DMS153 treated with DMSO at 0.1 percent for 48 hours (cell line): Measurements from ENCODE around the gene NBPF4.
A peak's percentile ranks its signal among the peaks of the same experiment; 100 is the strongest.
"Not testable (repeated sequence)": the region's sequence is repeated elsewhere in the genome, so short reads cannot be mapped to it uniquely, and the experiment has no call there.

Experiments
- DNase-seq: peaks from one replicate; lab custom pipeline; 2025; ENCODE audit not compliant: unreplicated experiment; lab: John Stamatoyannopoulos, UW

Gene NBPF4

DNA sequence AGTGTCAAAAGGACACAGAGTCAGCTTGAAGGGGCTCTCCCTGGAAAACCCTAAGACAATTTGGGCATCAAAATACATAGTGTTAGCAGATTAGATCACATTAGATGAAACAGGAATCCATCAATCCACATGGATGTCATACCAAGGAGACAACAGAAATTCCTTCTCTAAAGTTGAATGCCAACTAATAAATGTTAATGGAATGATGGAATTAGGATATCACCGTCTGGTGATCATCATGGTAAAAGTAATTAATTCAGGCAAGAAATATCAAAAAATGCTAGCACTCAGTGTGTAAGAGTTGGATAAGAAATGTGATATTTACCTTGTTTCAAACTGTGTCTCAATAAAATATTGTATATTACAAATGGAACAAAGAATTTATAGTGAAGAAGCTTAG, 32.9 kb downstream of the NBPF4 start:
- no peak for DNase-seq

DNA sequence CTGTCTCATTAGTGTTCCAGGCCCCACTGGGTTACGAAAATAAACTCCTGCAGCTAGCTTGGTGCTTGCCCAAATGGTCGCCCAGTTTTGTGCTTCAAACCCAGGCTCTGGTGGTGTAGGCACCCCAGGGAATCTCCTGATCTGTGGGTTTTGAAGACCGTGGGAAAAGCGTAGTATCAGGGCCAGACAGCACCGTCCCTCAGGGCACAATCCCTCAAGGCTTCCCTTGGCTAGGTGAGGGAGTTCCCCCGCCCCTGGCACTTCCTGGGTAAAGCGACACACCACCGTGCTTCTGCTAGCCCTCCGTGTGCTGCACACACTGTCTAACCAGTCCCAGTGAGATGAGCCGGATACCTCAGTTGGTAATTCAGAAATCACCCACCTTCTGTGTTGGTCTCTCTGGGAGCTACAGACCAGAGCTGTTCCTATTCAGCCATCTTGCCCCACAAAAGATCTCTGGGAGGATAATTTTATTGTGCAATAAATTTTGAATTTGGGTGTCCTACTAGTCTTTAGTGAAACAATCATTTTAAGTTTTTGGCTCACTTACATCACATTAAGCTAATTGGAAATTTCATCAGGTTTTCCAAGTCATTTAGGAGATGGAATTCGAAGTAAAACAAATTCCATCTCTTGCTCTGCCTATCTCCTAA, 34.3 kb downstream of the NBPF4 start:
- DNase-seq, result no peak

DNA sequence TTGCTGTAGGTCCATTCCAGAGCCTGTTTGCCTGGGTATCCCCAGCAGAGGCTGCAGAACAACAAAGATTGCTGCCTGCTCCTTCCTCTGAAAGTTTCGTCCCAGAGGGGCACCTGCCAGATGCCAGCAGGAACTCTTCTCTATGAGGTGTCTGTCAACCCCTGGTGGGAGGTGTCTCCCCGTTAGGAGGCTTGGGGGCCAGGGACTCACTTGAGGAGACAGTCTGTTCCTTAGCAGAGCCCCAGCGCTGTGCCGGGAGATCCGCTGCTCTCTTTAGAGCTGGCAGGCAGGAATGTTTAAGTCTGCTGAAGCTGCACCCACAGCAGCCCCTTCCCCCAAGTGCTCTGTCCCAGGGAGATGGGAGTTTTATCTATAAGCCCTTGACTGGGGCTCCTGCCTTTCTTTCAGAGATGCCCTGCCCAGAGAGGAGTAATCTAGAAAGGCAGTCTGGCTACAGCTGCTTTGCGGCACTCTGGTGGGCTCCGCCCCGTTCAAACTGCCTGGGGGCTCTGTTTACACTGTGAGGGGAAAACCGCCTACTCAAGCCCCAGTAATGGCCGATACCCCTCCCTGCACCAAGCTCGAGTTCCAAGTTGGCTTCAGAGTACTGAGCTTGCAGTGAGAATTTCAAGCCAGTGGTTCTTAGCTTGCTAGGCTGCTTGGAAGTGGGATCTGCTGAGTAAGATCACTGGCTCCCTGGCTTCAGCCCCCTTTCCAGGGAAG, 35.0 kb downstream of the NBPF4 start:
- DNase-seq, result no peak

DNA sequence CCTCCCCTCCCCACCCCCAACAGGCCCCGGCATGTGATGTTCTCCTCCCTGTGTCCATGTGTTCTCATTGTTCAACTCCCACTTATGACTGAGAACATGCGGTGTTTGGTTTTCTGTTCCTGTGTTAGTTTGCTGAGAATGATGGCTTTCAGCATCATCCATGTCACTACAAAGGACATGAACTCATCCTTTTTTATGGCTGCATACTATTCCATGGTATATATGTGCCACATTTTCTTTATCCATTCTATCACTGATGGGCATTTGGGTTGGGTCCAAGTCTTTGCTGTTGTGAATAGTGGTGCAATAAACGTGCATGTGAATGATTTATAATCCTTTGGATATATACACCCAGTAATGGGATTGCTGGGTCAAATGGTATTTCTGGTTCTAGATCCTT, 40.3 kb downstream of the NBPF4 start:
- DNase-seq, result not testable (repeated sequence)

DNA sequence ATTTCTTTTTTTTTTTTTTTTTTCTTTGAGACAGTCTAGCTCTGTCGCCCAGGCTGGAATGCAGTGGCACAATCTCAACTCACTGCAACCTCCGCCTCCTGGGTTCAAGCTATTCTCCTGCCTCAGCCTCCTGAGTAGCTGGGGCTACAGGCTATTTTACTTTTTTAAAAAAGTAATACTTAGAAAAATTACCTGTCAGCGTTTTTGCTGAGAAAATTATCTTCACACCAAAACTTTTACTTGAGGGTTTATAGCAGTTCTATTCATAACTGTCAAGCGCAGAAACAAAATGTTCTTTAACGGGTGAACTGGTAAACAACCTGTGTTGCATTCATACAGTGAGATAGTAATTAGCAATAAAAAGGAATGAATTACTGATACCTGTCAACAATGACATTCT, 42.2 kb downstream of the NBPF4 start:
- no peak for DNase-seq

DNA sequence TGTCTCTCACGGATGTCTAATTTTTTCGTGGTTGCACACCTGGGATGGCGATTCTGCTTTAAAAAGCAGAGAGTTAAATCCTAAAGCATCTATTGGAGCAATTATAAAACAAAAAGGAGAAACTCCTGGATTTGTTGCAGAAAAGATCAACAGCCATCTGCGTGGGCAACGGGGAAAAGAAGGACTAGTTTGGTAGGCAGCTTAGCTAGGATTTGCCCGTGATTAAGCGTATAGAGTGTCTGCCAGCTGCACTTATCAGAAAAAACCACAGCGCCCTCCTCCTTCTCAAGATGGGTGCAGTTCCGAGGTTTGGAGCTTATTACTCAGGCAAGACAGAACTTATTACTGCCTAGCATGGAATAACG, 43.2 kb downstream of the NBPF4 start:
- DNase-seq, result peak; percentile 66

DNA sequence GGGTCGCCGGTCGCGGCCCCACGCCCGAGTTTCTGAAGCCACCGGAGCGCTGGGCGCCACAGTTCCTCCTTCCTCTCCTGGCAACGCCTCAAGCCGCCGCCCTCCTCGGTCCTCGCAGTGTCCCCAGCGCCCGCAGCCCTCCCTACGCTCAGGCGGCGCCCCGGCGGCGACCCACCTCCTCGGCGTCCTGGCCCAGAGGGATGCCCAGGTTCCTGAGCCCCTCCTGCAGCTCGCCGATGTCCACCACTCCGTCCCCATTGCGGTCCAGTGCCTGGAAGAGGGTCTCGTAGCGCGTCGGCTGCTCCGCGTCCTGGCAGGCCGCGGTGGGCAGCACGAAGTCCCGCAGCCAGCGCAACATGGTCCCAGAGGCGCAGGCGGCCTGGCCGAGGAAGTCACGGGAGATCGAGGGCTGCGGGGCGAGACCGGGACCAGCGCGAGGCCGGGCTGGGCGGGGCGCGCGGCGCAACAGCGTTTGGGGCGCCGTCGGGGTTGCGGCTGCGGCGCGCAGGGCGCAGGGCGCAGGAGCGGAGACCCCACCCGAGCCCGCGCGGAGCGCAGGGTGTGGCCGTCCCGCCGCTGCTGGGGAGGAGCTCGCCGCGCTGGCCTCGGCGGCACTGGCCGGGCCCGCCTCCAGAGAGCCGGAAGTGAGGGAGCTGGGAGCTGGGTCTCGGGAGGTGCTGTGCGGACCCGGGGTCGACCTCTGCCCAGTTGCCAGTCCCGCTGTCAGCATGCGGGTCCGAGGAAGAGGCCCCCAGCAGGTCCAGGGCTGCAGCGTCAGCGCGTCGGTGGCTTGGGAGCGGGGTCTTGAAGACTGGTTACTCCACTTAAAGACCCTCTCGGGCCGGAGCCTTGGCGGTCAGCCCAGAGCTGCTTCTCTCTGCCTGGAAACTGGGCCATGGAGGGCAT, 43.8 kb downstream of the NBPF4 start, which contains the start of gene SLC25A24:
Gene SLC25A24 (minus strand): TSS at position 563 of the 906 bp plus-strand sequence. CDS start 205 bp downstream, at position 358.
- peak; percentile 58 for DNase-seq

DNA sequence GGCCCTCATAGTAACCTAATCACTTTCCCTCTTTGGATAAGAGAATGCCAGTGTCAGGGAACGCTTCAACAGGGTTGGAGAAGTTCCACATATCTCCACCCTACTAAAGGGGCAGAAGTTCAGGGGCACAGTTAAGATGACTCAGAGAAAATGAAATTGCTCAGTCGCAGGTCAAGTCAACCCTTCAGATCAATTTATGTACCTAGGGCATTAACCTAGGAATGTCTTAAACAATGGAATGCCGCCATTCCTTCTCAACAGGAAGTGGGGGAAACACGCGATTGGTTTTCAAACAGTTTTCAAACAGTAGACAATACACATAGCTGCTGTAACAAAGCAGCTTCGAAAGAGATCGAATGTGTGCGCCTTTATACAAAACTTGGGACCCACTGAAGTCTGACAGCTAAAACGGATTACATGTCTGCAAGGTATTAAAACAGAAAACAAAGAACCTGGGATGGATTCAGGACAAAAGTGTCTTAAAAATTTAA, 44.6 kb downstream of the NBPF4 start:
- no peak for DNase-seq

DNA sequence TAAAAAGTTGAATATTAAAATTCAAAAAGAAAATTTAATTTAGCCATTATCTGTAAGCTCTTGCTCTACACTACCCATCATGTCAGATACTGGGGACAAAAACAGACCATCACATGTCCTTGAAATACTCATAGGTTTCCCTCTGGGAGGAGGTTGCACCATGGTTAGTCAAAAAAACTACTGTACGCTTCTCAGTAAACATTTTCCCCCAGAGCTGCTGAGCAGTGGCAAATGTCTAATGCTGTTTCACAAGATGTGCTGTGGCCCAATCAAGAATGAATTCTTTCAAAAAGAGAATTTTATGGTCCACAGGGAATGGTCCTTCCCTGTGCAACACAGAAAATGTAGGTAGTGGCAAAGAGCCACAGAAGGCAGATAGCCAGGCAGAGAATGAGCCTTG, 49.8 kb downstream of the NBPF4 start:
- DNase-seq, result no peak

DNA sequence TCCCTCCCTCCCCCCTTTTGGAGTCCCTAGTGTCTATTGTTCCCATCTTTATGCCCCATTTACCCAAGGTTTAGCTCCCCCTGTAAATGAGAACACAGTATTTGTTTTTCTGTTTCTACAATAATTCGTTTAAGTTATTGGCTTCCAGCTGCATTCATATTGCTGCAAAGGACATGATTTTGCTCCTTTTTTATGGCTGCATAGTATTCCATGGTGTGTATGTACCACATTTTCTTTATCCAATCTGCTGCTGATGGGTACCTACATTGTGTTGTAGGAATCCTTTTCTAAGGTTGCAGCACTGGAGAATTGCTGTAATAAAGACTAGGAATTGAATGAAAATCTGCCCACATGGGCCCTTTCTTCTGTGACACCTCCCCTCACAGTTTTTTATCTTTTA, 50.5 kb downstream of the NBPF4 start:
- DNase-seq, result no peak

DNA sequence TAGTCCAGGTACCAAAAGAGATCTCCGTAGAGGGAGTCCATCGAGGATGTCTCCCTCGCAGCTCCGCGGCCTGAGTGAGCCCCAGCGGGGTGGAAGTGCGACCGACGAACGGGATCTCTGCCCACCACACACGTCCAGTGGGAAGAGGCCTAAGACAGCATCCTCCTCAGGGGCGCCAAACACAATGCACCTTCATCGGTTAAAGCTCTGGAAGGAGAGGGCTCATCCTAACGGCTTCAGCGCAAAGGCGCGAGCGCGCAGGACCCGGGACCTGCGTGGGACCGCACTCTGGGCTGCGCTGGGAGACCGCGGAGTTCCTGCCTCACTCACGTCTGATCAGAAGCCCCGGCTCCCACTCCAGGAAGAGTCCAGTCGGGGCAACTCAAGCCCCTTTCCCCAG, 51.3 kb downstream of the NBPF4 start:
- no peak for DNase-seq

DNA sequence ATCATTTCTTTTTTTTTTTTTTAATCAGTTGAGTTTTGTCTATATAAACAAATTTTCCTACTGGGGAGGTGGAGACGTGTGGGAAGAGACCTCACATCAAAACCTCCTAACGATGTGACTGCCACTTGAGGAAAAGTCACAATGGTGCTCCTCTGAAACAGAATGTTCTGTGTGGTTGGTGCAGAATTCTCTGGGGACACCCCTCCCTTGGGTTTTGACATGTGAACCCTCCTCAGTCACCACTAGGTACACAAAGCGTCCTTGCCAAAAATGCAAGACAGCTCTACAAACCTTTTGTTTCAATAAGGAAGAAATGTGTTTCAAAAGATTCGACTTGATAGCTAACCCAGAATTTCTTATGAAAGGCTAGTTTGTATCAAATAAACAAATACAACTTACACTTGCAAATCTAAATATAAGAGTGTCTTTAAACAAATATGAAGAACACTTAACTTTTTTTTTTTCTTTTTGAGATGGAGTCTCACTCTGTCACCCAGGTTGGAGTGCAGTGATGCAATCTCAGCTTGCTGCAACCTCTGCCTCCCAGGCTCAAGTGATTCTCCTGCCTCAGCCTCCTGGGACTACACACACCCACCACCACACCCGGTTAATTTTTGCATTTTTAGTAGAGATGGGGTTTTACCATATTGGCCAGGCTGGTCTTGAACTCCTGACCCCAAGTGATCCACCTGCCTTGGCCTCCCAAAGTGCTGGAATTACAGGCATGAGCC, 53.0 kb downstream of the NBPF4 start:
- no peak for DNase-seq

DNA sequence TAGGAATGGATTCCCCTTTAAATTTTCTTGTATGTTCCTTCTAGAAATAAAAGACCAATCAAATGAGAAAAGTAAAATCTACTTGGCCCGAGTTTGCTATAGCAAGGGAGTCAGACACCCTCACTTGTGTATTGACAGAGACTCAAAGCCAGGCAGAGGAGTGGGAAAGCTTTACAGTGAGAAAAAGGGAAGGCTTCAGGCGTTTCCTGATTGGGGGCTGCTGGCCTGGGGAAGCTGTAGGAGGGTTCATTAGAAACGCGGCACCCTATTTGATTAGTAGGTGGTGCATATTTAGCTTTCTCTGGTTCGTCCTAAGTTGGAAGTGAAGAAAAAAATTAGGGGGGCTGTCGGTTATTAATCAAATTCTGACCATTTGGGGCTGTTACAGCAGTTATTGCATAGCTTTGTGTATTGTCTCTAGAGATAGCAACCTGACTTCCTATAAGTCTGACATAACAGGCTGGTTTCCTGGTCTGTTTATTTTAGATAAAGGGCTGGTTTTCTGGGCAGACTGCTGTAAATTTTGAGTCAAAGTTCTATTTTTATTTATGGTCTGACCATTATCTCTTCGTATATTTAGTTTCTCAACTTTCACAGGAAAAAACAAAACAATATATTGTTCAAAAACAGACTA, 53.8 kb downstream of the NBPF4 start:
- no peak for DNase-seq

DNA sequence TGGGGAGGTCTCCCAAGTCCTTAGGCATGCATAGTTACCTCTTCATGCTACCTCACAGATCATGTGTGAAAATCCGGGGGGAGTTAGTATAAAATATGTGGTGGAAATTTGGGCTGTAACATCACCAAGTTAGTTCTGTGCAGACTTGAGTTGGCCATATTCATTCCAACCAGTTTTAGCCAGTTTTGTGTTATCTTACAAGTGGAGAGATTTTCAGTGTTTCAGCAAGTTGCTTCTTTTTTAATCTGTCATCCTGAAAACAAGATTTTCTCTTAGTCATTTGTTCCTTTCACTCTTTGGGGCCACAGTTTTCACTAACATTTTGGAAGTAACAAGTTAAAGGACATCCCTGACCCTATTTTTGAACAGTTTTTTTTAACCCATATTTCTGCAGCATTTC, 55.1 kb downstream of the NBPF4 start:
- no peak for DNase-seq

DNA sequence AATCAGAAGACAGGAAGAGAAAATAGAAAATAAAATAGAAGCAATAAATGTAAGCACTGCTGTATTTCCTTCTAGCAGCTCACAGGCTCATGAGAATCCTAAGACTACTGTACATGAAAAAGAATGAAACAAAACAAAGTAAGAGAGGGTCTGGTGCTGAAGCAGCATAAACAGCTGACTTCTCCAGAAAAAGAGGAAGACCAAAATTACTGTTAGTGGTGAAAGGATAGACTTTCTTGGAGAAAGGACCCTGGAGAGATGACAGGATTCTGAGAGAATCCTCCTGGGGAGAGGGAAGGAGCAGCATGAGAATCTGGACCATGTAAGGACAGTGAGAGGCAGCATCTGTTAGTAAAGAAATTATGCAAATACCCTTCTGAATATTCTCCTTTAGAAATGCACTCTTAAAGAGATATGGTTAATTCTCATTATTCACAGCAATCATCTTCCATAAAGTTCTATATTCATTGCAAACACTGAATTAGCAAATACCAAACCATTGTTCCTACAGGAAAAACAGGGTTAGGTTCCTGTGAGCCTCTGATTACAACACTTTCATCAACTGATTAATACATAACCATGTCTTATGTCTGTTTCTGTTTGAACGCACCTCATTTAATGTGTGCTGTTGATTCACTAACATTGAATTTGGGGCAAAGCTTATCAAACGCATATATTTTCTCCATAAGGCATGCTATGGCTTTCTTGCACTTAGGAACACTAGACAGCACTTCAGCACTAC, 60.7 kb downstream of the NBPF4 start:
- DNase-seq, result no peak

DNA sequence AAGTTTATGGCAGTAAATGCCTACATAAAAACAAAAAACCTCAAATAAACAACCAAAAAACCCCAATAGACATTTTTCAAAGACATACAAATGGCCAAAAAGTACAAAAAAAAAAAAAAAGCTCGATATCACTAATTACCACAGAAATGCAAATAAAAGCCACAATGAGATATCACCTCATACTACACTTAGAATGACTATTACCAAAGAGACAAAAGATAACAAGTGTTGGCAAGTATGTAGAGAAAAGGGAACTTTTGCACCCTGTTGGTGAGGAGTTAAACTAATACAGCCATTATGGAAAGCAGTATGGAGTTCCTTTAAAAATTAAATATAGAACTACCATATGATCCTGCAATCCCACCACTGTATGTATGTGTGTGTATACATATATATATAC, 64.9 kb downstream of the NBPF4 start:
- DNase-seq, result no peak
